ENCODE results near the gene STYK1. TPM values are rescaled to one million over a fixed set of nuclear protein-coding genes. Genes with fewer than 3 reads are reported as not detected.

Gene STYK1
- total and polyA plus RNA-seq, 2 donors (not counting 1 experiment from before 2014, with no cell fraction given), result 0.41 TPM; not detected in 1

GRCh38 chr12:10571141-10571540 lies 102.7 kb downstream of the STYK1 start:
- Histone ChIP-seq H4K20me1 (ENCODE audit: control insufficient read depth, extremely low read depth, insufficient read depth, low read length) (no peaks in the 10 kb centered on the region), H2AFZ (ENCODE audit: low read length) (no peak overlapping the region), H3K27me3 (ENCODE audit: control insufficient read depth, insufficient read depth, low read length) (no peaks in the 10 kb centered on the region), H3K4me2 (ENCODE audit: extremely low read depth, insufficient read depth, low read length) (no peak overlapping the region), H3K36me3 (ENCODE audit: control insufficient read depth, insufficient read depth, low read length) (no peaks in the 10 kb centered on the region), H3K9ac (ENCODE audit: insufficient read depth, low read length) (no peak overlapping the region), H3K4me1 (ENCODE audit: control insufficient read depth, extremely low read depth, insufficient read depth, low read length) (no peaks in the 10 kb centered on the region), H3K9me3 (ENCODE audit: control insufficient read depth, insufficient read depth, low read depth, low read length) (no peaks in the 10 kb centered on the region), H3K4me3 (replicated peaks in 1 of 4; ENCODE audit: control extremely low read depth in 1 of 4, insufficient read depth in 1 of 4, low read depth in 3 of 4, low read length in 4 of 4) (no peak overlapping the region), H3K79me2 (ENCODE audit: control insufficient read depth, insufficient read depth, low read length) (no peaks in the 10 kb centered on the region), H3K27ac (ENCODE audit: insufficient read depth, low read length) (no peak overlapping the region)
- TF ChIP-seq EZH2 (IDR thresholded peaks at IDR 0.05; ENCODE audit: low read length, missing control alignments), result no peak
- no peak for TF ChIP-seq CTCF (conservative IDR thresholded peaks at IDR 0.05 in 1 of 2, IDR thresholded peaks at IDR 0.05 in 1 of 2; ENCODE audit: low read depth in 1 of 2, low read length in 2 of 2)
- DNase-seq (ENCODE audit: low read depth in 2 of 2), result no peak

Other genes with a start within 250 kb of the STYK1 start
- not detected in 2 replicates for gene KLRC2, start 238.0 kb downstream of the STYK1 start, total RNA-seq
- not detected in 2 replicates for gene KLRC2, start 238.0 kb downstream of the STYK1 start, polyA plus RNA-seq
- gene KLRC1, start 220.7 kb downstream of the STYK1 start, total RNA-seq, result under 0.01 TPM in 1 of 2 replicates, not detected in the other
- gene KLRC1, start 220.7 kb downstream of the STYK1 start, polyA plus RNA-seq, result not detected in 2 replicates
- gene EIF2S3B, start 168.2 kb downstream of the STYK1 start, total RNA-seq, result 1.7 and 1.8 TPM in 2 replicates
- 0.42 and 0.66 TPM in 2 replicates for gene EIF2S3B, start 168.2 kb downstream of the STYK1 start, polyA plus RNA-seq
- gene MAGOHB, start 60.4 kb downstream of the STYK1 start, total RNA-seq, result 10.5 and 21.1 TPM in 2 replicates
- 29.8 and 48.6 TPM in 2 replicates for gene MAGOHB, start 60.4 kb downstream of the STYK1 start, polyA plus RNA-seq
- gene YBX3, start 49.3 kb upstream of the STYK1 start, total RNA-seq, result 97.8 and 109 TPM in 2 replicates
- 150 and 172 TPM in 2 replicates for gene YBX3, start 49.3 kb upstream of the STYK1 start, polyA plus RNA-seq
- not detected in 2 replicates for gene TAS2R7, start 128.6 kb upstream of the STYK1 start, total RNA-seq
- gene TAS2R7, start 128.6 kb upstream of the STYK1 start, polyA plus RNA-seq, result not detected in 2 replicates
- gene TAS2R8, start 133.2 kb upstream of the STYK1 start, total RNA-seq, result under 0.01 TPM in 1 of 2 replicates, not detected in the other
- not detected in 2 replicates for gene TAS2R8, start 133.2 kb upstream of the STYK1 start, polyA plus RNA-seq
- gene TAS2R9, start 136.1 kb upstream of the STYK1 start, total RNA-seq, result 0.17 TPM in 1 of 2 replicates, not detected in the other
- not detected in 2 replicates for gene TAS2R9, start 136.1 kb upstream of the STYK1 start, polyA plus RNA-seq
- 0.50 and 0.51 TPM in 2 replicates for gene TAS2R10, start 152.3 kb upstream of the STYK1 start, total RNA-seq
- 0.06 and 0.10 TPM in 2 replicates for gene TAS2R10, start 152.3 kb upstream of the STYK1 start, polyA plus RNA-seq
- gene PRR4, start 175.4 kb upstream of the STYK1 start, total RNA-seq, result 0.66 and 0.77 TPM in 2 replicates
- gene PRR4, start 175.4 kb upstream of the STYK1 start, polyA plus RNA-seq, result 0.93 and 1.7 TPM in 2 replicates
- 8.7 and 19.2 TPM in 2 replicates for gene PRH1, start 210.2 kb upstream of the STYK1 start, total RNA-seq
- gene PRH1, start 210.2 kb upstream of the STYK1 start, polyA plus RNA-seq, result 1.2 and 1.6 TPM in 2 replicates
- gene TAS2R13, start 235.5 kb upstream of the STYK1 start, total RNA-seq, result 1.0 and 1.7 TPM in 2 replicates
- not detected in 2 replicates for gene TAS2R13, start 235.5 kb upstream of the STYK1 start, polyA plus RNA-seq

Measured in fibroblast of lung (primary cell).